Nephron progenitor cell (in vitro differentiated cells): ENCODE data around the gene ZSCAN25.

ENCODE experiments used
- DNase-seq: peaks from one replicate; pipeline ENCODE4 v3.0.0; 2021
- H3K27ac Mint-ChIP-seq: 2 replicates; pipeline ENCODE4 v1.8.0; 2021; ENCODE audit warnings: mild to moderate bottlenecking, moderate library complexity, mixed read lengths
- H3K27me3 Mint-ChIP-seq: 2 replicates; pipeline ENCODE4 v1.8.0; 2021; ENCODE audit warnings: mild to moderate bottlenecking, low read depth, mixed read lengths; ENCODE audit not compliant: poor library complexity
- H3K36me3 Mint-ChIP-seq: 2 replicates; pipeline ENCODE4 v1.8.0; 2021; ENCODE audit warnings: low read depth, mixed read lengths
- H3K4me1 Mint-ChIP-seq: 2 replicates; pipeline ENCODE4 v1.8.0; 2021; ENCODE audit warnings: mixed read lengths
- H3K4me3 Mint-ChIP-seq: 2 replicates; pipeline ENCODE4 v1.8.0; 2021; ENCODE audit warnings: mild to moderate bottlenecking, moderate library complexity, mixed read lengths
- H3K9me3 Mint-ChIP-seq: 2 replicates; pipeline ENCODE4 v1.8.0; 2021; ENCODE audit warnings: mild to moderate bottlenecking, moderate library complexity, mixed read lengths
- CTCF ChIP-seq: fragments of 200-600 bp; sonication (generic); IDR thresholded peaks from 2 replicates; pipeline ENCODE4 v1.5.0; 2021; ENCODE audit warnings: antibody characterized with exemption

The ZSCAN25 gene

GRCh38 chr7:99642027-99642426 lies 25.3 kb downstream of the ZSCAN25 start:
- Mint-ChIP-seq H3K36me3 (peaks cover 45% of the 10 kb centered on the region), H3K27me3 (peaks cover 2% of the 10 kb centered on the region), H3K27ac (no peak overlapping the region), H3K4me1 (no peaks in the 10 kb centered on the region), H3K9me3 (peaks cover 19% of the 10 kb centered on the region), H3K4me3 (no peak overlapping the region)
- no peak for TF ChIP-seq CTCF
- DNase-seq, result no peak

- no peaks in the 10 kb centered on the region for H3K4me1 Mint-ChIP-seq
- no peak for TF ChIP-seq CTCF
- peaks cover 2% of the 10 kb centered on the region for H3K27me3 Mint-ChIP-seq
- peaks cover 50% of the 10 kb centered on the region for H3K36me3 Mint-ChIP-seq
- H3K4me3 Mint-ChIP-seq, result no peak overlapping the region
- no peak for DNase-seq
- H3K27ac Mint-ChIP-seq, result no peak overlapping the region
- peaks cover 20% of the 10 kb centered on the region for H3K9me3 Mint-ChIP-seq
These were observed 26.7 kb downstream of the ZSCAN25 start for GRCh38 chr7:99643464-99643863.

GRCh38 chr7:99644431-99644830 lies 27.7 kb downstream of the ZSCAN25 start:
- Mint-ChIP-seq H3K4me3 (no peak overlapping the region), H3K36me3 (peaks cover 50% of the 10 kb centered on the region), H3K4me1 (no peaks in the 10 kb centered on the region), H3K27me3 (peaks cover 2% of the 10 kb centered on the region), H3K9me3 (peaks cover 20% of the 10 kb centered on the region), H3K27ac (no peak overlapping the region)
- DNase-seq, result no peak
- TF ChIP-seq CTCF, result no peak

- no peak overlapping the region for H3K27ac Mint-ChIP-seq
- no peak for TF ChIP-seq CTCF
- no peak overlapping the region for H3K4me3 Mint-ChIP-seq
- H3K4me1 Mint-ChIP-seq, result no peaks in the 10 kb centered on the region
- peaks cover 2% of the 10 kb centered on the region for H3K27me3 Mint-ChIP-seq
- DNase-seq, result no peak
- peaks cover 20% of the 10 kb centered on the region for H3K9me3 Mint-ChIP-seq
- H3K36me3 Mint-ChIP-seq, result peaks cover 50% of the 10 kb centered on the region
These were observed 28.8 kb downstream of the ZSCAN25 start for GRCh38 chr7:99645590-99645989.

- H3K9me3 Mint-ChIP-seq, result peaks cover 20% of the 10 kb centered on the region
- no peak overlapping the region for H3K4me3 Mint-ChIP-seq
- no peaks in the 10 kb centered on the region for H3K4me1 Mint-ChIP-seq
- H3K36me3 Mint-ChIP-seq, result peaks cover 38% of the 10 kb centered on the region
- H3K27ac Mint-ChIP-seq, result no peak overlapping the region
- peaks cover 2% of the 10 kb centered on the region for H3K27me3 Mint-ChIP-seq
- no peak for TF ChIP-seq CTCF
- no peak for DNase-seq
These were observed 32.1 kb downstream of the ZSCAN25 start for GRCh38 chr7:99648843-99649242.

- Mint-ChIP-seq H3K4me3 (no peak overlapping the region), H3K4me1 (no peaks in the 10 kb centered on the region), H3K27ac (no peak overlapping the region), H3K27me3 (peaks cover 2% of the 10 kb centered on the region), H3K36me3 (peaks cover 24% of the 10 kb centered on the region), H3K9me3 (peaks cover 19% of the 10 kb centered on the region)
- DNase-seq, result no peak
- TF ChIP-seq CTCF, result no peak
These were observed 34.5 kb downstream of the ZSCAN25 start for GRCh38 chr7:99651290-99651689.
